Naive thymus-derived CD4-positive, alpha-beta T cell (primary cell): ENCODE data around the gene JMJD1C. TPM values are rescaled to one million over a fixed set of nuclear protein-coding genes. Genes with fewer than 3 reads are reported as not detected.

ENCODE experiments used
- ATAC-seq: fragments of 150-1000 bp; cut with Tn5 transposase; 2 replicates; pipeline ENCODE4 v1.10.0; 2021; ENCODE audit warnings: mild to moderate bottlenecking, moderate library complexity
- CTCF ChIA-PET: fragments of 350-600 bp; sonication (Branson Sonifier 250); formaldehyde crosslinking; loops from one replicate; lab custom pipeline; 2021; ENCODE audit warnings: antibody characterized with exemption; lab: Charles Lee
- POLR2A ChIA-PET: fragments of 350-600 bp; sonication (Branson Sonifier 250); formaldehyde crosslinking; loops from one replicate; lab custom pipeline; 2021; ENCODE audit warnings: antibody characterized with exemption, inconsistent platforms; lab: Charles Lee
- DNase-seq, 9 donors: peaks; one replicate each; pipeline versions ENCODE4 v3.0.0 to v3.0.0-alpha.2; 2020 to 2022; ENCODE audit warnings: mixed read lengths in 1 of 9
- H3K27ac ChIP-seq: one replicate; pipeline ENCODE4 v1.7.0; 2013; ENCODE audit warnings: mild to moderate bottlenecking, low read depth, low read length, moderate library complexity
- H3K27me3 ChIP-seq, 2 donors: one replicate each; pipeline ENCODE4 v1.7.0; 2013; ENCODE audit warnings: low read length in 2 of 2, mild to moderate bottlenecking in 2 of 2, moderate library complexity in 2 of 2; ENCODE audit not compliant: control insufficient read depth in 2 of 2, insufficient read depth in 2 of 2
- H3K36me3 ChIP-seq, 3 experiments: 1 replicate in 2 of 3; 2 replicates in 1 of 3; pipeline ENCODE4 v1.7.0; 2013; ENCODE audit warnings: low read length in 3 of 3, mild to moderate bottlenecking in 3 of 3, moderate library complexity in 1 of 3; ENCODE audit not compliant: insufficient read depth in 3 of 3, control insufficient read depth in 2 of 3
- H3K4me1 ChIP-seq, 2 donors: one replicate each; pipeline ENCODE4 v1.7.0; 2013; ENCODE audit warnings: low read length in 2 of 2, mild to moderate bottlenecking in 2 of 2, moderate library complexity in 1 of 2; ENCODE audit not compliant: control insufficient read depth in 2 of 2, insufficient read depth in 2 of 2
- H3K4me3 ChIP-seq: 2 replicates; pipeline ENCODE4 v1.7.0; 2013; ENCODE audit warnings: mild to moderate bottlenecking, low read length
- H3K9me3 ChIP-seq, 3 experiments: 1 replicate in 2 of 3; 2 replicates in 1 of 3; pipeline ENCODE4 v1.7.0; 2013; ENCODE audit warnings: low read length in 3 of 3; ENCODE audit not compliant: control insufficient read depth in 2 of 3
- H3K27ac Mint-ChIP-seq, 9 donors: one replicate each; pipeline ENCODE4 v1.8.0; 2020 to 2022; ENCODE audit warnings: mixed read lengths in 9 of 9, mild to moderate bottlenecking in 8 of 9, moderate library complexity in 5 of 9, inconsistent platforms in 2 of 9
- H3K27me3 Mint-ChIP-seq, 5 donors: one replicate each; pipeline ENCODE4 v1.8.0; 2021 to 2022; ENCODE audit warnings: mixed read lengths in 5 of 5, mild to moderate bottlenecking in 1 of 5
- H3K36me3 Mint-ChIP-seq, 5 donors: one replicate each; pipeline ENCODE4 v1.8.0; 2020 to 2022; ENCODE audit warnings: mixed read lengths in 5 of 5, mild to moderate bottlenecking in 3 of 5, inconsistent platforms in 1 of 5
- H3K4me1 Mint-ChIP-seq, 7 donors: one replicate each; pipeline ENCODE4 v1.8.0; 2020 to 2022; ENCODE audit warnings: mixed read lengths in 7 of 7, mild to moderate bottlenecking in 3 of 7, inconsistent platforms in 1 of 7
- H3K4me3 Mint-ChIP-seq, 10 donors: one replicate each; pipeline ENCODE4 v1.8.0; 2020 to 2022; ENCODE audit warnings: mild to moderate bottlenecking in 10 of 10, mixed read lengths in 10 of 10, moderate library complexity in 6 of 10, inconsistent platforms in 2 of 10
- H3K9me3 Mint-ChIP-seq, 11 donors: one replicate each; pipeline ENCODE4 v1.8.0; 2020 to 2022; ENCODE audit warnings: mixed read lengths in 11 of 11, mild to moderate bottlenecking in 4 of 11, inconsistent platforms in 1 of 11, moderate library complexity in 1 of 11
- intact Hi-C, 2 donors: fragments of 100-400 bp; cut with micrococcal nuclease; formaldehyde crosslinking; loops; one replicate each; pipeline ENCODE4 v1.15.1; 2023
- polyA plus RNA-seq, 2 donors: library from polyadenylated mRNA; unstranded; fragments of 300-500 nt; fragmentation: Illumina TruSeq; gene quantifications; one replicate each; pipeline ENCODE4 v1.2.3, GENCODE V29; 2021
- total RNA-seq, 6 experiments: library from RNA in 5 of 6; stranded (reverse) in 5 of 6; gene quantifications; 1 replicate in 5 of 6; 2 replicates in 1 of 6; pipeline ENCODE4 v1.2.3 and lab custom pipeline; 2021 to 2026

Gene JMJD1C
- total and polyA plus RNA-seq, 7 experiments from 2014 or later: 59.0 to 331 (median 120) TPM

- peaks cover 0 to 1% (median 0%) of the 10 kb centered on the region in 11 donors for H3K9me3 Mint-ChIP-seq
- no peak overlapping the region for H3K4me3 Mint-ChIP-seq
- H3K27ac Mint-ChIP-seq: no peak overlapping the region
- Histone ChIP-seq H3K36me3 (no peaks in the 10 kb centered on the region), H3K4me1 (peaks cover 0 to 5% of the 10 kb centered on the region in 2 donors), H3K27me3 (no peaks in the 10 kb centered on the region), H3K9me3 (no peaks in the 10 kb centered on the region), H3K4me3 (no peak overlapping the region), H3K27ac (no peak overlapping the region)
- H3K36me3 Mint-ChIP-seq: peaks cover 0 to 17% (median 5%) of the 10 kb centered on the region in 5 donors
- H3K27me3 Mint-ChIP-seq: no peaks in the 10 kb centered on the region
- H3K4me1 Mint-ChIP-seq: peaks cover 0 to 19% (median 8%) of the 10 kb centered on the region in 7 donors
- intact Hi-C loops: no loop called here
- ChIA-PET POLR2A (no interaction called here), CTCF (no interaction called here)
- DNase-seq (no peak), ATAC-seq (no peak)
These were observed 96.1 kb downstream of the JMJD1C start for GRCh38 chr10:63369711-63370110.

- no peaks in the 10 kb centered on the region for H3K27me3 ChIP-seq
- H3K4me1 ChIP-seq: peaks cover 0 to 5% of the 10 kb centered on the region in 2 donors
- peaks cover 0 to 1% (median 0%) of the 10 kb centered on the region in 11 donors for H3K9me3 Mint-ChIP-seq
- ChIA-PET CTCF (no interaction called here), POLR2A (no interaction called here)
- ATAC-seq (no peak), DNase-seq (no peak)
- H3K4me3 Mint-ChIP-seq: no peak overlapping the region
- H3K27ac ChIP-seq: no peak overlapping the region
- H3K27ac Mint-ChIP-seq: no peak overlapping the region
- H3K9me3 ChIP-seq: no peaks in the 10 kb centered on the region
- no peaks in the 10 kb centered on the region for H3K27me3 Mint-ChIP-seq
- H3K36me3 ChIP-seq: no peaks in the 10 kb centered on the region
- intact Hi-C loops: no loop called here
- peaks cover 0 to 17% (median 7%) of the 10 kb centered on the region in 5 donors for H3K36me3 Mint-ChIP-seq
- H3K4me3 ChIP-seq: no peak overlapping the region
- peaks cover 0 to 19% (median 8%) of the 10 kb centered on the region in 7 donors for H3K4me1 Mint-ChIP-seq
These were observed 97.4 kb downstream of the JMJD1C start for GRCh38 chr10:63368365-63368764.

- CTCF ChIA-PET: interaction anchor here (0.7 kb wide), 1 partner anchor 148 kb away, joined by 4 read pairs; no protein-coding TSS in a partner anchor
- H3K4me1 Mint-ChIP-seq: peaks cover 0 to 19% (median 5%) of the 10 kb centered on the region in 7 donors
- peaks cover 0 to 1% (median 0%) of the 10 kb centered on the region in 11 donors for H3K9me3 Mint-ChIP-seq
- no peak for ATAC-seq
- peaks cover 0 to 20% (median 7%) of the 10 kb centered on the region in 5 donors for H3K36me3 Mint-ChIP-seq
- H3K4me3 Mint-ChIP-seq: no peak overlapping the region
- POLR2A ChIA-PET: no interaction called here
- H3K27me3 Mint-ChIP-seq: no peaks in the 10 kb centered on the region
- Histone ChIP-seq H3K27me3 (no peaks in the 10 kb centered on the region), H3K9me3 (no peaks in the 10 kb centered on the region), H3K4me3 (no peak overlapping the region), H3K27ac (no peak overlapping the region), H3K36me3 (no peaks in the 10 kb centered on the region), H3K4me1 (no peaks in the 10 kb centered on the region)
- no peak overlapping the region for H3K27ac Mint-ChIP-seq
- no peak for DNase-seq
- intact Hi-C loops: no loop called here
These were observed 98.8 kb downstream of the JMJD1C start for GRCh38 chr10:63366933-63367332.

GRCh38 chr10:63365976-63366765 is 99.6 kb downstream of the JMJD1C start:
- DNase-seq (no peak), ATAC-seq (no peak)
- no peaks in the 10 kb centered on the region for H3K27me3 Mint-ChIP-seq
- CTCF ChIA-PET: interaction anchor here (0.5 kb wide), 1 partner anchor 225 kb away, joined by 4 read pairs; no protein-coding TSS in a partner anchor
- H3K4me3 Mint-ChIP-seq: no peak overlapping the region
- Histone ChIP-seq H3K36me3 (no peaks in the 10 kb centered on the region), H3K4me1 (no peaks in the 10 kb centered on the region), H3K27me3 (no peaks in the 10 kb centered on the region), H3K27ac (no peak overlapping the region), H3K9me3 (no peaks in the 10 kb centered on the region), H3K4me3 (no peak overlapping the region)
- H3K36me3 Mint-ChIP-seq: peaks cover 0 to 20% (median 7%) of the 10 kb centered on the region in 5 donors
- H3K27ac Mint-ChIP-seq: no peak overlapping the region
- H3K4me1 Mint-ChIP-seq: peaks cover 0 to 19% (median 3%) of the 10 kb centered on the region in 7 donors
- peaks cover 0 to 1% (median 0%) of the 10 kb centered on the region in 11 donors for H3K9me3 Mint-ChIP-seq
- POLR2A ChIA-PET: interaction anchor here (1.2 kb wide), 1 partner anchor 17 kb away, joined by 3 read pairs; no protein-coding TSS in a partner anchor
- intact Hi-C loops: no loop called here

GRCh38 chr10:63364918-63365317 is 100.9 kb downstream of the JMJD1C start:
- Histone ChIP-seq H3K27ac (no peak overlapping the region), H3K4me1 (no peaks in the 10 kb centered on the region), H3K9me3 (no peaks in the 10 kb centered on the region), H3K36me3 (no peaks in the 10 kb centered on the region), H3K27me3 (no peaks in the 10 kb centered on the region), H3K4me3 (no peak overlapping the region)
- Mint-ChIP-seq H3K36me3 (peaks cover 0 to 20% (median 7%) of the 10 kb centered on the region in 5 donors), H3K4me3 (no peak overlapping the region), H3K4me1 (peaks cover 0 to 19% (median 3%) of the 10 kb centered on the region in 7 donors), H3K27me3 (no peaks in the 10 kb centered on the region), H3K9me3 (peaks cover 0 to 1% (median 0%) of the 10 kb centered on the region in 11 donors), H3K27ac (no peak overlapping the region)
- intact Hi-C loops: no loop called here
- ChIA-PET CTCF (no interaction called here), POLR2A (no interaction called here)
- ATAC-seq (no peak), DNase-seq (no peak)

- intact Hi-C loops: no loop called here
- no peaks in the 10 kb centered on the region for H3K4me1 ChIP-seq
- no peaks in the 10 kb centered on the region for H3K27me3 Mint-ChIP-seq
- H3K27ac ChIP-seq: no peak overlapping the region
- no peak for DNase-seq
- no peaks in the 10 kb centered on the region for H3K36me3 ChIP-seq
- H3K9me3 ChIP-seq: no peaks in the 10 kb centered on the region
- ATAC-seq: no peak
- no peak overlapping the region for H3K4me3 ChIP-seq
- no peak overlapping the region for H3K27ac Mint-ChIP-seq
- H3K4me1 Mint-ChIP-seq: peaks cover 0 to 13% (median 2%) of the 10 kb centered on the region in 7 donors
- peaks cover 0 to 1% (median 0%) of the 10 kb centered on the region in 11 donors for H3K9me3 Mint-ChIP-seq
- H3K36me3 Mint-ChIP-seq: peaks cover 0 to 17% (median 7%) of the 10 kb centered on the region in 5 donors
- no peaks in the 10 kb centered on the region for H3K27me3 ChIP-seq
- no peak overlapping the region for H3K4me3 Mint-ChIP-seq
- CTCF ChIA-PET: no interaction called here
- POLR2A ChIA-PET: no interaction called here
These were observed 101.8 kb downstream of the JMJD1C start for GRCh38 chr10:63363951-63364350.
